GDM1 (cell line): ENCODE data around the gene MRTFA.
"Not testable (repeated sequence)": the region's sequence is repeated elsewhere in the genome, so short reads cannot be mapped to it uniquely, and the experiment has no call there.

ENCODE experiments used
- DNase-seq: peaks from one replicate; lab custom pipeline; 2025; lab: John Stamatoyannopoulos, UW

Gene MRTFA

DNA sequence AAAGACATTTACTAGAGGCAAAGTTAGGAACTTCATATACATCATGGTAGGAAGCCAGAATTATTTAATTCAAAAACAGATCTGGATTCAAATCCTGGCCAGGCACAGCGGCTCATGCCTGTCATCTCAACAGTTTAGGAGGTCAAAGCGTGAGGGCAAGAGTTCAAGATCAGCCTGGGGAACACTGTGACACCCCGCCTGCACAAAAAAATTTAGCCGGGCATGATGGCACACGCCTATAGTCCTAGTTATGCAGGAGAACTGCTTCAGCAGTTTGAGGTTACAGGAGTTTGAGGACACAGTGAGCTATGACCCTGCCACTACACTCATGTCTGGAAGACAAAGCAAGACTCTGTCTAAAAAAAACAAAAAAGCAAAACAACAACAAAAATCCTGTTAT is 8.9 kb downstream of the MRTFA start:
- no peak for DNase-seq

GRCh38 chr22:40626851-40627250 is 9.7 kb downstream of the MRTFA start:
- DNase-seq: no peak

- not testable (repeated sequence) for DNase-seq
Measured at GRCh38 chr22:40625794-40626193, 10.7 kb downstream of the MRTFA start.

DNA sequence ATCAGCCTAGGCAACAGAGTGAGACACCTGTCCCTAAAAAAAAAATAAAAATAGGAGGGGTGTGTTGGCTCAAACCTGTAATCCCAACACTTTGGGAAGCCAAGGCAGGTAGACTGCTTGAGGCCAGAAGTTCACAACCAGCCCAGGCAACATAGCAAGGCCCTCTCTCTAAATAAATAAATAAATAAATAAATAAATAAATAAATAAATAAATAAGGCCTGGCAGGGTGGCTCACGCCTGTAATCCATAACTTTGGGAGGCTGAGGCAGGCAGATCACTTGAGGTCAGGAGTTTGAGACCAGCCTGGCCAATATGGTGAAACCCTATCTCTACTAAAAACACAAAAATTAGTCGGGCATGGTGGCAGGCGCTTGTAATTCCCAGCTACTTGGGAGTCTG is 11.2 kb downstream of the MRTFA start:
- not testable (repeated sequence) for DNase-seq

DNA sequence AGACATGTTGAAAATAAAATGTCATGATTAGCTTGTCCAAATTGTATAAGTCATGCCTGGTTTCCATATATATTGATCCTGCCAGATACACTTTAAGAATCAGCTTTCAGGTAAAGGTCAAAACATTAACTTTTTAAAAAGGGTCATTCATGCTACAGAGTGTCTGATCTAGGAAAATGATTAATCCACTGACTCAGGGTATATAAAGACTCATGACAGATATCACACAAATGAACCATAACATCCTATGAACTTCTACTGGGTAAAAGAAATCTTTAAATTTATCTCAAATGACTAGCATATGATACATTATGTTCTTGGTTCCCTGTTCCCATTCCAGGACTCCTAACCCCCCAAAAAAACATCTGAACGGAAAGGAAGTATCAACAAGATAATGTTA is 11.7 kb downstream of the MRTFA start:
- DNase-seq: no peak

DNA sequence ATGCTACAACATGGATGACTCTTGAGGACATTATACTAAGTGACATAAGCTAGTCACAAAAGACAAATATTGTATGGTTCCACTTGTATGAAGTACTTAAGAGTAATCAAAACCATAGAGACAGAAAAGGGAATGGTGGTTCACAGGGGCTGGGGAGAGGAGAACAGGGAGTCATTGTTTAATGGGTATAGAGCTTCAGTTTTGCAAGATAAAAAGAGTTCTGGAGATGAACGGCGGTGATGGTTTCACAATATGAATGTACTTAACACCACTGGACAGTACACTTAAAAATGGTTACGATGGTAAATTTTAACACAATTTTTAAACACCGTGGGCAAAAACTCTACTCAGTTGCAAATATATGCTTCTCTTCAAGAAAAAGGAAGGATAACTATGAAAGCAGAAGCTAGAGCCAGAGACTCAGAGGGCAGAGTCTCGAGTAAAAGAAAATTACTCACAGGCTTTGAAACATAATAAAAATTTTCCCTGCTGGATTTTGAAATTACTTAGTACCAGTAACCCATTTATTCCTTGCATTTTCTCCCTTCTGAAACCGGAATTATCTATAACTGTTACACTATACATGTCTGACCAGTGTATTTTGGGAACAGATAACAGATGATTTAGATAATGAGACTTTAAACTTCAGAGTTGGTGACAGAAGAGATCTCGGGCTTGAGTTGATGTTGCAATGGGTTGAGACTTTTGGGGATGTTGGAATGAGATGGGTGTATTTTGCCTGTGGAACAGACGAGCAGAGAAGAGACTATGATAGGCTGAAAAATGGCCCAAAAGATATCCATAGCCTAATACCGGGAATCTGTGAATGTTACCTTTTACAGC is 15.0 kb downstream of the MRTFA start:
- no peak for DNase-seq

- no peak for DNase-seq
Measured at GRCh38 chr22:40620464-40621046, 16.0 kb downstream of the MRTFA start.

DNA sequence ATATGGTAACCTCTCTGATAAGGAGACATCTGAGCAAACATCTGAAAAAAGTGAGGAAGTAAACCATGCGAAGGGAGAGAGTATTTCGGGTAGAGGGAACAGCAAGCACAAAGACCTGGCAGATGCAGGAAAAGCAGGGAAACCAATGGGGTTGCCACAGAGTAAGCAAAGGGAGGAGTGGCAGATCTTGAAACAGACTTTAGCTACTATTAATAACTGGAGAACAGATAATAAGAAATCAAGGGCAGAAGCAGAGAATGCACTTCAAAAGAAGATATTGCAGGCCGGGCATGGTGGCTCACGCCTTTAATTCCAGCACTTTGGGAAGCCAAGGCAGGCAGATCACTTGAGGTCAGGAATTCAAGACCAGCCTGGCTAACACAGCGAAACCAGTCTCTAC is 18.1 kb downstream of the MRTFA start:
- no peak for DNase-seq

DNA sequence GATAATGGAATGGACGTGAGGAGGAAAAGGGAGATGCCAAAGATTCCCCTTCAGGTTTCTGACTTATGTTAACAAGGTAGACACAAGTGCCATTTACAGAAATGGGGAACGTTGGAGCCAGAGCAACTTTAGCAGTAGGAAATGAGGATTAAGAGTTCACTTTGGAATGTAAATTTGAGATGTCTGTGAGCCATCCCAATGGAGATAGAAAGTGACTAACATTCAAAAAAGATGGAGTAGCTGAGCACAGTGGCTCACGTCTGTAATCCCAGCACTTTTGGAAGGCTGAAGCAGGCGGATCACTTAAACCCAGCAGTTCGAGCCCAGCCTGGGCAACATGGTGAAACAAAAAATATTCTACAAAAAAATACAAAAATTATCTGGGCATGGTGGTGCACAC is 19.9 kb downstream of the MRTFA start:
- no peak for DNase-seq

DNA sequence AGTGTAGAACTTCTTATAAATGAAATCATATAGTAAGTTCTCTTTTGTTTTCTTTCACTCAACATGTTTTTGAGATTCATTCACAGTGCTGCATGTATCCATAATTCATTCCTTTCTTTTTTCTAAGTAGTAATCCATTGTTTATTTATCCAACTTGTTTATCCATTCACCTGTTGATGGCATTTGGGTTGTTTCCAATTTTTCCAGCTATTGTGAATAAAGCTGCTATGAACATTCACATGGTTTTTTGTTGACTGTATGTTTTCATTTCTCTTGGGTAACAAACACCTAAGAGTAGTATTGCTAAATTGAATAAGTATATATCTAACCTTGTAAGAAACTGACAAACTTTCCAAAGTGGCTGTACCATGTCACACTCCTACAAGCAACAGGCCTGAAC is 23.5 kb downstream of the MRTFA start:
- DNase-seq: no peak

- DNase-seq: no peak
Measured at GRCh38 chr22:40612291-40612751, 24.2 kb downstream of the MRTFA start.

GRCh38 chr22:40611606-40612005 is 24.9 kb downstream of the MRTFA start:
- DNase-seq: no peak

- DNase-seq: no peak
Measured at GRCh38 chr22:40610329-40610850, 26.1 kb downstream of the MRTFA start.

GRCh38 chr22:40609216-40609615 is 27.3 kb downstream of the MRTFA start:
- DNase-seq: no peak

- DNase-seq: no peak
Measured at GRCh38 chr22:40607506-40607905, 29.0 kb downstream of the MRTFA start.

GRCh38 chr22:40606306-40606705 is 30.2 kb downstream of the MRTFA start:
- DNase-seq: no peak

DNA sequence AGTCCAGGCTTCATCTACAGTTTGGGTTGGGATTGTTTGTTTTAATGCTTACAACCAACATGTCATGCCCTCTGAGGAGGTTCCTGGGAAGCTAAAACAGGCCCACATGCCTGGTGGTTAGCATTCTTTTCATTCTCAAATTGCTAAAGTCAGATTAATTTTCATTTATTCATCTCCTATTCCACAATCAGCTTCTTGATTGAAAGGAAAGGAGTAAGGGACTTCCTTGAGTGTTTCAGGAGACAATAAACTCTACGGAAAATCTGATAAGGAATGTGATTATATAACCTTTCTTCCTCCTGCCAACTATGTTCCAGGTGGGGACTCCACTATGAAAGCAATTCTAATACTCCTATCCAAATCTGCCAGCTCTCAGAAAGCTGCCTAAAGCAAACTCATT is 30.8 kb downstream of the MRTFA start:
- no peak for DNase-seq

- DNase-seq: no peak
Measured at GRCh38 chr22:40603088-40603605, 33.4 kb downstream of the MRTFA start.

DNA sequence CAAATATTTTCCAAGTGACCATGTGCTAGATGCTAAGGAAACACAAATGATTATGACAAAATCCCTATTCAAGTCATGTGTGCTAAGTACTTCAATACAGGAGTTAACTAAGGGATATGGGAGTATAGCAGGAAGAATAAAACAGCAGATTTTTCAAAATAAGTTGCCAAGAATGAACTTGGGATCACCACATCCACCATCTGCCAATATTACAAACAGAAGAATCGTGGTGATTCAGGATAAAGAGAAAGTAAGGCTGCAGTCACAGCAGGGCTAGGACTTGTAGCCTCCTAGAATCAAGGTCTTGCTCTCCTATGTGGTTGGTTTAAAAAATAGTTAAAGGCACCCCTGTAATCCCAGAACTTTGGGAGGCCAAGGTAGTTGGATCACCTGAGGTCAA is 34.3 kb downstream of the MRTFA start:
- no peak for DNase-seq

GRCh38 chr22:40599731-40600130 is 36.8 kb downstream of the MRTFA start:
- DNase-seq: no peak

DNA sequence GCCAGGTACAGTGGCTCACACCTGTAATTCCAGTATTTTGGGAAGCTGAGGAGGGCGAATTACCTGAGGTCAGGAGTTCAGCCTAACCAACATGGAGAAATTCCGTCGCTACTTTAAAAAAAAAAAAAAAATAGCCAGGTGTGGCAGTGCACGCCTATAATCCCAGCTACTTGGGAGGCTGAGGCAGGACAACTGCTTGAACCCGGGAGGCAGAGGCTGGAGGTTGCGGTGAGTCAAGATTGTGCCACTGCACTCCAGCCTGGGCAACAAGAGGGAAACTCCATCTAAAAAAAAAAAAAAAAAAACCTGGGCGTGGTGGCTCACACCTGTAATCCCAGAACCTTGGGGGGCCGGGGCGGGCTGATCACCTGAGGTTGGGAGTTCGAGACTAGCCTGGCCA is 37.8 kb downstream of the MRTFA start:
- DNase-seq: not testable (repeated sequence)

- no peak for DNase-seq
Measured at GRCh38 chr22:40597526-40598430, 38.7 kb downstream of the MRTFA start.
